ENCODE data around the gene PARD6A. TPM values are rescaled to one million over a fixed set of nuclear protein-coding genes. Genes with fewer than 3 reads are reported as not detected.

PARD6A gene
- total and polyA plus RNA-seq, 9 donors: 0.53 to 12.9 (median 4.7) TPM

DNA sequence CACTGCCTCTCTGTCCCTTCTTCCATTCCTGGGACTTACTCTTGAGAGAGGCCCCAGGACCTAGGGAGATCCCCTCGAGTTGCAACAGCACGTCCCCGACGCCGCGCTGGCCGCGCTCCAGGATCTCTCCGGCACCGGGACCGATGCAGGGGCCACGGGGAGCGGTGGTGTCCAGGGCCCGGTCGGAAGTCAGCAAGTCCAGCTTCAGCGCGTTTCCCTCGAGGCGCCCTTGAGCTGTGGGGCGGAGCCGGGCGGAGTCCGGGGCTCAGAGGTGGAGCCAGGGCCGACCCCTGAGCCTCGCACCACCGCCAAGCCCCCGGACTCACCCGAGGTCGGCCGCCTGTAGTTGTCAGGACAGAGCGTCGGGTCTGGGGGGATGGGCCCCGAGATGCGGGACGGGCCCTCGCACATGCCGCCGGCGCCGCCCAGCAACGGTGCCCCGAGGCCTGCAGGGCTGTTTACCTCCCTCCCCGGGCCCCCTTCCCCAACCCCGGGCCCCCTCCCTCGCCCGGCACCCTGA, 5.3 kb downstream of the PARD6A start:
- TF ChIP-seq POLR2A (IDR thresholded peaks at IDR 0.05) (no peak), EP300 (IDR thresholded peaks at IDR 0.05) (no peak)
- TF ChIP-seq, protein P1, sequence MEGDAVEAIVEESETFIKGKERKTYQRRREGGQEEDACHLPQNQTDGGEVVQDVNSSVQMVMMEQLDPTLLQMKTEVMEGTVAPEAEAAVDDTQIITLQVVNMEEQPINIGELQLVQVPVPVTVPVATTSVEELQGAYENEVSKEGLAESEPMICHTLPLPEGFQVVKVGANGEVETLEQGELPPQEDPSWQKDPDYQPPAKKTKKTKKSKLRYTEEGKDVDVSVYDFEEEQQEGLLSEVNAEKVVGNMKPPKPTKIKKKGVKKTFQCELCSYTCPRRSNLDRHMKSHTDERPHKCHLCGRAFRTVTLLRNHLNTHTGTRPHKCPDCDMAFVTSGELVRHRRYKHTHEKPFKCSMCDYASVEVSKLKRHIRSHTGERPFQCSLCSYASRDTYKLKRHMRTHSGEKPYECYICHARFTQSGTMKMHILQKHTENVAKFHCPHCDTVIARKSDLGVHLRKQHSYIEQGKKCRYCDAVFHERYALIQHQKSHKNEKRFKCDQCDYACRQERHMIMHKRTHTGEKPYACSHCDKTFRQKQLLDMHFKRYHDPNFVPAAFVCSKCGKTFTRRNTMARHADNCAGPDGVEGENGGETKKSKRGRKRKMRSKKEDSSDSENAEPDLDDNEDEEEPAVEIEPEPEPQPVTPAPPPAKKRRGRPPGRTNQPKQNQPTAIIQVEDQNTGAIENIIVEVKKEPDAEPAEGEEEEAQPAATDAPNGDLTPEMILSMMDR (IDR thresholded peaks at IDR 0.05): no peak
- intact Hi-C loops (cut with DNase I): loop anchor here in 3 of 4 donors (5.0 to 10.0 kb wide), 4 partner anchors 104 to 269 kb away; partner anchors contain the start of genes RIPOR1 (in 2 of the 3), CTCF (in 1 of the 3), CTRL (in 1 of the 3) and PSMB10 (in 1 of the 3)
- Histone ChIP-seq H3K9me3 (no peaks in the 10 kb centered on the region), H3K4me3 (peak overlapping the region; percentile 66), H3K27me3 (no peaks in the 10 kb centered on the region), H3K4me1 (ENCODE audit: insufficient read depth) (peaks cover 8% of the 10 kb centered on the region), H3K27ac (peak overlapping the region; percentile 43 to 68), H3K36me3 (no peaks in the 10 kb centered on the region)
- WGBS, 3 donors: 1% methylated on average over 30 to 46 of the region's 46 CpGs
- peak; percentile 44 to 75 (median 69) for DNase-seq

DNA sequence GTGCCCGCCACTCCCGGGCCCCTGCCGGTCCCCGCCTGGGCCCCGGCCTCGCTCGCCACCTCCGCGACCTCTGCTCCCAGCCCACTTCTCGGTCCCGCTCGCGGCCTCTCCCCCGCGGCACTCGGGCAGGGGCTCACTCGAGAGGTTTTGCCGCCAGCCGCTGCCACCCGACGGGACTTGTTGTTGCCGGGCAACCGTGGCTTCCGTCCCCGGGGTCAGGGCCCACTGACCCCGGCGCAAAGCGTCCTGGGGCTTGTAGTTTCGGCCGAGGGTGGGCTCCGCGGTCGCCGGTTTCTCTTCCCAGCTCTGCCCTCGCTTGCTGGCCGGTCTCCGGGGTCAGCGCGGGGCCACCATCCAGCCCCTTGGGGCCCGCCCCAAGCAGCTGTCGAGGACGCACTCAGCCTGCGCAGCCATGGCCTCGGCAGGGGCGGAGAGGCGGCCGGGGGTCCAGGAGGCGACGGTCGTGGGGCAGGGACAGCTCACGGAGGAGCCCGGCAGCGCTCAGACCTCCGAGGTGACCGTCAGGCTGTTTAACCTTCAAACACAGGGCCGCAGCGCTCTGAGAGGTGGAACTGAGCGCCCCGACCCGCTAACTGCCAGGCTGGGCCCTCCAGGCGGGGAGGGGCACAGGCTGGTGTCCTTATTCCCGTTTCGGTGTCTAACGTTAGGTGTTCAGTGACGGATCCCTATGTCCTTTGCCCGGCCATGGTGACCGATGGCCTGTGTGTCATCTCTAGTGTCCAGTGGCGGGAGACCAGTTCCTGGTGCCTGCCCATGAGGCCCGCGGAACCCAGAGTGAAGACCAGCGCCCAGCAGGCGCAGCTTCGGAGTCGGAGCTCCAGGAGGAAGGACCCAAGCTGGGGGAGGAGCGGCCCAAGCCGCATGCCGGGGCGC, 6.0 kb downstream of the PARD6A start, which contains the start of the genes C16orf86 and ENKD1:
C16orf86 (plus strand) TSS at position 256 of the 894 bp plus-strand sequence; CDS start at position 413, 157 bp downstream.
ENKD1 (minus strand) TSS at position 192 of the 894 bp plus-strand sequence. CDS start 308 bp downstream, outside the sequence.
- WGBS, 3 donors: 4 to 15% (median 6%) methylated on average over 20 to 78 of the region's 78 CpGs
- Histone ChIP-seq H3K27ac (peak within 1 kb of the TSS; percentile 65 to 68), H3K9me3 (no peaks in the 10 kb centered on the region), H3K27me3 (no peaks in the 10 kb centered on the region), H3K4me3 (peak within 1 kb of the TSS; percentile 66), H3K36me3 (no peaks in the 10 kb centered on the region), H3K4me1 (ENCODE audit: insufficient read depth) (peaks cover 8% of the 10 kb centered on the region)
- peak; percentile 33 for TF ChIP-seq POLR2A (IDR thresholded peaks at IDR 0.05)
- TF ChIP-seq EP300 (IDR thresholded peaks at IDR 0.05): no peak
- TF ChIP-seq, protein P1 (IDR thresholded peaks at IDR 0.05): no peak
- peak; percentile 77 to 91 (median 86) for DNase-seq
- intact Hi-C loops (cut with DNase I): loop anchor here in 3 of 4 donors (5.0 to 10.0 kb wide), 4 partner anchors 105 to 268 kb away; partner anchors contain the start of genes RIPOR1 (in 2 of the 3), CTCF (in 1 of the 3), CTRL (in 1 of the 3) and PSMB10 (in 1 of the 3)

DNA sequence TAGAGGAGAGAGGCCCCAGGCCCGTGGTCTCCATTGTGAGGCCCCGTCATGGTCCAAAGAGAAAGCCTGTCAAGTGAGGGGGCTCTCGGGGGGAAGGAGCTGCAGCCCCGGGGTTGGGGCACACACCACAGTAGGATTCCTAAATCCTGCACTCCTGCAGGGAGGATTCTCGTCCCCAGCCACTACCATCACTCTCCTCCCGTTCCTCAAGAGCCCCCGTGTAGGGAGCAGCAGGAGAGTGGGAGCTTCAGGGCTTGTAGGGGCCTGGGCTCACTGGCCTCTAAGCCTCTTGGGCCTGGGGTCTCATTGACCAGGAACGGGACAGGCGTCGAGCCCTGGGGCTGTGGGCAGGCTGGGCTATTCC, 6.7 kb downstream of the PARD6A start:
- H3K4me1 ChIP-seq (ENCODE audit: insufficient read depth): peaks cover 8% of the 10 kb centered on the region
- H3K4me3 ChIP-seq: peak overlapping the region; percentile 66
- H3K27me3 ChIP-seq: no peaks in the 10 kb centered on the region
- DNase-seq: no peak
- H3K27ac ChIP-seq: peak overlapping the region in 1 of 2 donors; percentile 65
- no peaks in the 10 kb centered on the region for H3K36me3 ChIP-seq
- intact Hi-C loops (cut with DNase I): loop anchor here in 3 of 4 donors (5.0 to 10.0 kb wide), 4 partner anchors 105 to 267 kb away; partner anchors contain the start of genes RIPOR1 (in 2 of the 3), CTCF (in 1 of the 3), CTRL (in 1 of the 3) and PSMB10 (in 1 of the 3)
- TF ChIP-seq, protein P1 (IDR thresholded peaks at IDR 0.05): no peak
- no peak for TF ChIP-seq POLR2A (IDR thresholded peaks at IDR 0.05)
- no peak for TF ChIP-seq EP300 (IDR thresholded peaks at IDR 0.05)
- 17 to 21% (median 21%) methylated on average over 7 to 10 of the region's 10 CpGs for WGBS, 3 donors
- no peaks in the 10 kb centered on the region for H3K9me3 ChIP-seq

Data from ovary (tissue), 9 donors.